Thyroid gland (tissue), 4 donors: Measurements from ENCODE around the gene NKD1. TPM values are rescaled to one million over a fixed set of nuclear protein-coding genes. Genes with fewer than 3 reads are reported as not detected.

Source experiments
- DNase-seq, 2 donors: peaks; one replicate each; pipeline ENCODE4 v3.0.0-alpha.2; 2019
- H3K27ac ChIP-seq, 3 donors: fragments of 200-600 bp; sonication (generic); 1 replicate in 2 of 3; 2 replicates in 1 of 3; pipeline ENCODE4 v1.5.1; 2016 to 2019; ENCODE audit warnings: mild to moderate bottlenecking in 1 of 3, moderate library complexity in 1 of 3
- H3K27me3 ChIP-seq: fragments of 200-600 bp; sonication (generic); one replicate; pipeline ENCODE4 v1.5.1; 2019
- H3K36me3 ChIP-seq, 2 donors: fragments of 200-600 bp; sonication (generic); one replicate each; pipeline ENCODE4 v1.5.1; 2016 to 2019
- H3K4me1 ChIP-seq, 2 donors: fragments of 200-600 bp; sonication (generic); one replicate each; pipeline ENCODE4 v1.5.1; 2017 to 2019
- H3K4me3 ChIP-seq, 3 donors: fragments of 200-600 bp; sonication (generic); replicated peaks in 1 of 3; 1 replicate in 2 of 3; 2 replicates in 1 of 3; pipeline ENCODE4 v1.5.1; 2016; ENCODE audit warnings: mild to moderate bottlenecking in 1 of 3
- H3K9me3 ChIP-seq: fragments of 200-600 bp; sonication (generic); one replicate; pipeline ENCODE4 v1.5.1; 2017
- CTCF ChIP-seq, 6 experiments: fragments of 200-600 bp in 3 of 6; fragments of 450-650 bp in 3 of 6; sonication (generic) in 3 of 6; IDR thresholded peaks; one replicate each; pipeline ENCODE4 v1.5.1; 2016 to 2019; ENCODE audit warnings: antibody characterized with exemption in 6 of 6, mild to moderate bottlenecking in 2 of 6, inconsistent platforms in 1 of 6, moderate library complexity in 1 of 6
- POLR2A ChIP-seq, 2 donors: fragments of 450-650 bp; IDR thresholded peaks; one replicate each; pipeline ENCODE4 v1.6.1; 2017; ENCODE audit warnings: antibody characterized with exemption in 2 of 2, mild to moderate bottlenecking in 2 of 2, moderate library complexity in 1 of 2
- WGBS, 2 donors: methylation state at CpG; one replicate each; pipeline ENCODE4 v1.1.5; 2017; 5-methylcytosine and 5-hydroxymethylcytosine counted together
- intact Hi-C: fragments of 100-400 bp; cut with DNase I; formaldehyde crosslinking; loops from one replicate; pipeline ENCODE4 v1.15.1; 2023
- total RNA-seq, 4 donors: library from RNA; depleted of rRNA; stranded (reverse); fragments of >200 nt; gene quantifications; one replicate each; pipeline ENCODE4 v1.2.3, GENCODE V29; 2016

Gene NKD1
- total RNA-seq, 4 donors from 2014 or later = 0.63 to 13.8 (median 1.1) TPM

GRCh38 chr16:50581845-50582244 lies 33.6 kb downstream of the NKD1 start:
- TF ChIP-seq CTCF (IDR thresholded peaks at IDR 0.05) = no peak
- TF ChIP-seq POLR2A (IDR thresholded peaks at IDR 0.05) = no peak
- H3K27ac ChIP-seq = no peak overlapping the region

GRCh38 chr16:50583211-50583610 lies 35.0 kb downstream of the NKD1 start:
- DNase-seq = no peak
- no peak overlapping the region for H3K4me3 ChIP-seq
- no peak for TF ChIP-seq POLR2A (IDR thresholded peaks at IDR 0.05)
- no peak for TF ChIP-seq CTCF (IDR thresholded peaks at IDR 0.05)
- no peaks in the 10 kb centered on the region for H3K9me3 ChIP-seq
- H3K27me3 ChIP-seq = no peaks in the 10 kb centered on the region
- 94 to 100% methylated on average over 3 of the region's 3 CpGs for WGBS, 2 donors
- no peak overlapping the region for H3K27ac ChIP-seq
- intact Hi-C loops = no loop called here
- H3K4me1 ChIP-seq = peaks cover 17 to 20% of the 10 kb centered on the region in 2 donors
- no peaks in the 10 kb centered on the region for H3K36me3 ChIP-seq

More at GRCh38 chr16:50581845-50582244, 33.6 kb downstream of the NKD1 start:
- Histone ChIP-seq H3K9me3 (no peaks in the 10 kb centered on the region), H3K4me1 (peaks cover 17 to 20% of the 10 kb centered on the region in 2 donors), H3K27me3 (no peaks in the 10 kb centered on the region), H3K4me3 (no peak overlapping the region), H3K36me3 (no peaks in the 10 kb centered on the region)
- DNase-seq = peak in 1 of 2 donors; percentile 12
- WGBS, 2 donors = 76% methylated on average over 4 of the region's 4 CpGs; no CpG with 5 or more reads in 1 of the 2 donors
- intact Hi-C loops = no loop called here

- peaks cover 17 to 20% of the 10 kb centered on the region in 2 donors for H3K4me1 ChIP-seq
- intact Hi-C loops = no loop called here
- TF ChIP-seq CTCF (IDR thresholded peaks at IDR 0.05) (no peak), POLR2A (IDR thresholded peaks at IDR 0.05) (no peak)
Observed at GRCh38 chr16:50584033-50584722, 36.0 kb downstream of the NKD1 start.

GRCh38 chr16:50585331-50585776 lies 37.2 kb downstream of the NKD1 start:
- Histone ChIP-seq H3K4me1 (peaks cover 12 to 15% of the 10 kb centered on the region in 2 donors), H3K4me3 (no peak overlapping the region), H3K27me3 (no peaks in the 10 kb centered on the region), H3K9me3 (no peaks in the 10 kb centered on the region), H3K36me3 (no peaks in the 10 kb centered on the region), H3K27ac (no peak overlapping the region)
- DNase-seq = peak; percentile 15
- intact Hi-C loops = no loop called here
- WGBS, 2 donors = 49 to 78% methylated on average over 11 to 13 of the region's 16 CpGs
- no peak for TF ChIP-seq CTCF (IDR thresholded peaks at IDR 0.05)

More at GRCh38 chr16:50584033-50584722, 36.0 kb downstream of the NKD1 start:
- no peak for DNase-seq
- 65 to 72% methylated on average over 6 of the region's 6 CpGs for WGBS, 2 donors
- Histone ChIP-seq H3K27me3 (no peaks in the 10 kb centered on the region), H3K4me3 (no peak overlapping the region), H3K36me3 (no peaks in the 10 kb centered on the region), H3K9me3 (no peaks in the 10 kb centered on the region), H3K27ac (no peak overlapping the region)

GRCh38 chr16:50587543-50587942 lies 39.3 kb downstream of the NKD1 start:
- H3K36me3 ChIP-seq = no peaks in the 10 kb centered on the region
- no peak overlapping the region for H3K27ac ChIP-seq
- TF ChIP-seq CTCF (IDR thresholded peaks at IDR 0.05) (no peak), POLR2A (IDR thresholded peaks at IDR 0.05) (no peak)
- DNase-seq = no peak
- 90 to 96% methylated on average over 2 of the region's 2 CpGs for WGBS, 2 donors
- intact Hi-C loops = no loop called here
- no peaks in the 10 kb centered on the region for H3K27me3 ChIP-seq
- H3K9me3 ChIP-seq = no peaks in the 10 kb centered on the region
- H3K4me3 ChIP-seq = no peak overlapping the region
- H3K4me1 ChIP-seq = peaks cover 7 to 11% of the 10 kb centered on the region in 2 donors
